ENCODE measurements around the gene CCDC88B.

GRCh38 chr11:64321026-64321425 is 19.0 kb upstream of the CCDC88B start:
- TF ChIP-seq CTCF (IDR thresholded peaks at IDR 0.05), result no peak
- TF ChIP-seq POLR2AphosphoS5 (IDR thresholded peaks at IDR 0.05; ENCODE audit: low read depth, low read length), result no peak
- TF ChIP-seq REST (IDR thresholded peaks at IDR 0.05; ENCODE audit: insufficient read depth in 1 of 2, low read depth in 2 of 2, low read length in 1 of 2), result no peak
- no peak for TF ChIP-seq SIN3A (IDR thresholded peaks at IDR 0.05; ENCODE audit: borderline replicate concordance, insufficient read depth, low read depth, low read length)

Data from Panc1 (cell line).